ENCODE results near the gene PLCD4.
A peak's percentile ranks its signal among the peaks of the same experiment; 100 is the strongest.

Gene PLCD4

GRCh38 chr2:218671654-218672566, 64.2 kb downstream of the PLCD4 start, which contains the start of the genes RNF25 and STK36:
Gene RNF25 (minus strand): TSS chr2:218672002. CDS start chr2:218671970, 32 bp downstream.
Gene STK36 (plus strand): TSS chr2:218672086. CDS start chr2:218672830, 744 bp downstream.
- peak; percentile 96 for DNase-seq

GRCh38 chr2:218679119-218679518, 71.4 kb downstream of the PLCD4 start:
- DNase-seq = no peak

GRCh38 chr2:218680061-218680460, 72.4 kb downstream of the PLCD4 start:
- DNase-seq = no peak

Data from eye (tissue), 1 donor.